Ovary (tissue), 3 donors: ENCODE measurements around the gene EFNA3.

Experiments used
- EP300 ChIP-seq: sonication (generic); formaldehyde crosslinking; IDR thresholded peaks from one replicate; pipeline ENCODE4 v1.6.1; 2017; ENCODE audit warnings: antibody characterized with exemption
- POLR2A ChIP-seq: fragments of 450-650 bp; IDR thresholded peaks from one replicate; pipeline ENCODE4 v1.6.1; 2017; ENCODE audit warnings: antibody characterized with exemption, mild to moderate bottlenecking, moderate library complexity
- TF ChIP-seq, protein P1 (sequence below), 3 donors: fragments of 450-650 bp in 2 of 3; fragments of 200-600 bp in 1 of 3; IDR thresholded peaks; one replicate each; pipeline versions ENCODE4 v1.5.1 to v1.8.0; 2016 to 2022; ENCODE audit warnings: antibody characterized with exemption in 3 of 3, mild to moderate bottlenecking in 1 of 3
- donor health status: DM: no; HTN: no; CAD: no.

DNA sequence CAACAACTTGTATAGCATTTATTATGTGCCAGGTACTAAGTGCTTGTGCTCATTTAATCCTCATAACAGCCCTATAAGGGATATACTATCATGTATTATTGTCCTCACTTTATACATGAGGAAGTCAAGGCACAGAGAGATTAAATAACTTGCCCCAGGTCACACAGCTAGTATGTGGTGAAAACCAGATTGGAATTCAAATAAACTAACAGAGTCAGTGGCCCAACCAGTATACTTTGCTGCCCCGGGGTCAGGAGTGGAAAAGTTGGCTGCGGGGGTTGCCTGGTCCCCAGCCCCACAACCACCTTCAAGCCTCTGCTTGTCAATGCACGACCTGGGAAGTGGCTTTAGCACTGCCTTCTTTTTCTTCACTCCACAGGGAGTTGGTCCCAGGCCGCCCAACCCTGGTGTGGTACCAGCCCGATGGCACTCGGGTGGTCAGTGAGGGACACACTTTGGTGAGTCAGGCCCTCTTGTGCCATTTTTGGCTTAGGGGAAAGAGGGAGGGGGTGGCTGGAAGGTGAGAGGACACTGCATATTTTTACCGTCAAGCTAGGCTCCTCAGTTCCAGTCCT, 25.0 kb upstream of the EFNA3 start:
- TF ChIP-seq, protein P1, sequence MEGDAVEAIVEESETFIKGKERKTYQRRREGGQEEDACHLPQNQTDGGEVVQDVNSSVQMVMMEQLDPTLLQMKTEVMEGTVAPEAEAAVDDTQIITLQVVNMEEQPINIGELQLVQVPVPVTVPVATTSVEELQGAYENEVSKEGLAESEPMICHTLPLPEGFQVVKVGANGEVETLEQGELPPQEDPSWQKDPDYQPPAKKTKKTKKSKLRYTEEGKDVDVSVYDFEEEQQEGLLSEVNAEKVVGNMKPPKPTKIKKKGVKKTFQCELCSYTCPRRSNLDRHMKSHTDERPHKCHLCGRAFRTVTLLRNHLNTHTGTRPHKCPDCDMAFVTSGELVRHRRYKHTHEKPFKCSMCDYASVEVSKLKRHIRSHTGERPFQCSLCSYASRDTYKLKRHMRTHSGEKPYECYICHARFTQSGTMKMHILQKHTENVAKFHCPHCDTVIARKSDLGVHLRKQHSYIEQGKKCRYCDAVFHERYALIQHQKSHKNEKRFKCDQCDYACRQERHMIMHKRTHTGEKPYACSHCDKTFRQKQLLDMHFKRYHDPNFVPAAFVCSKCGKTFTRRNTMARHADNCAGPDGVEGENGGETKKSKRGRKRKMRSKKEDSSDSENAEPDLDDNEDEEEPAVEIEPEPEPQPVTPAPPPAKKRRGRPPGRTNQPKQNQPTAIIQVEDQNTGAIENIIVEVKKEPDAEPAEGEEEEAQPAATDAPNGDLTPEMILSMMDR (IDR thresholded peaks at IDR 0.05) = no peak
- no peak for TF ChIP-seq POLR2A
- TF ChIP-seq EP300 = no peak
